ENCODE results near the gene CCDC88C. TPM values are rescaled to one million over a fixed set of nuclear protein-coding genes. Genes with fewer than 3 reads are reported as not detected.
"Not testable (repeated sequence)": the region's sequence is repeated elsewhere in the genome, so short reads cannot be mapped to it uniquely, and the experiment has no call there.

The CCDC88C gene
- total RNA-seq, 1 donor, result under 0.01 TPM

- DNase-seq (ENCODE audit: low read depth), result no peak
- TF ChIP-seq, protein P1, sequence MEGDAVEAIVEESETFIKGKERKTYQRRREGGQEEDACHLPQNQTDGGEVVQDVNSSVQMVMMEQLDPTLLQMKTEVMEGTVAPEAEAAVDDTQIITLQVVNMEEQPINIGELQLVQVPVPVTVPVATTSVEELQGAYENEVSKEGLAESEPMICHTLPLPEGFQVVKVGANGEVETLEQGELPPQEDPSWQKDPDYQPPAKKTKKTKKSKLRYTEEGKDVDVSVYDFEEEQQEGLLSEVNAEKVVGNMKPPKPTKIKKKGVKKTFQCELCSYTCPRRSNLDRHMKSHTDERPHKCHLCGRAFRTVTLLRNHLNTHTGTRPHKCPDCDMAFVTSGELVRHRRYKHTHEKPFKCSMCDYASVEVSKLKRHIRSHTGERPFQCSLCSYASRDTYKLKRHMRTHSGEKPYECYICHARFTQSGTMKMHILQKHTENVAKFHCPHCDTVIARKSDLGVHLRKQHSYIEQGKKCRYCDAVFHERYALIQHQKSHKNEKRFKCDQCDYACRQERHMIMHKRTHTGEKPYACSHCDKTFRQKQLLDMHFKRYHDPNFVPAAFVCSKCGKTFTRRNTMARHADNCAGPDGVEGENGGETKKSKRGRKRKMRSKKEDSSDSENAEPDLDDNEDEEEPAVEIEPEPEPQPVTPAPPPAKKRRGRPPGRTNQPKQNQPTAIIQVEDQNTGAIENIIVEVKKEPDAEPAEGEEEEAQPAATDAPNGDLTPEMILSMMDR (IDR thresholded peaks at IDR 0.05; ENCODE audit: insufficient read depth, low read depth, low read length), result no peak
- H3K4me3 ChIP-seq (ENCODE audit: low read depth, low read length), result no peak overlapping the region
Observed at GRCh38 chr14:91230397-91231035, 187.1 kb downstream of the CCDC88C start.

DNA sequence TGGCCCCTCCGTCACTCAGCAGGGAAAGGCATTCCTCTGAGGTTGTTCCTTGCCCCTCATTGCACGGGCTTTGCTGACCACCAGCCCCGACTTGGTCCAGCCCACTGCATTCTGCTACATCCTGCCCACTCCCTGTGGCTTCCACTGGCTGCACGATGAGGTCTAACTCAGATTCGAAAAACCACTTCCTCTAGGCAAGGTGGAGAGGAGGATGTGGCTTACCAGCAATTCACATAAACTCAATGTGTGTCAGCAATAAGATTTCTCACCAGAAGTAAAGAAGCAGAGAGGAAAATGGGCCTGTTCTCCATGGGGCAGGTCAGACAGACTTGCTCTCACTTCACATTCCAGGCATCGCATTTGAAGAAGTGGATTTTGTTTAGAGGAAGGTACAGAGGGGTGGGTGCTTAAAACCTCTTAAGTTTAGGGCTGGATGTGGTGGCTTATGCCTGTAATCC, 187.8 kb downstream of the CCDC88C start:
- TF ChIP-seq, protein P1 (IDR thresholded peaks at IDR 0.05; ENCODE audit: insufficient read depth, low read depth, low read length), result no peak
- peak; percentile 38 for DNase-seq (ENCODE audit: low read depth)
- H3K4me3 ChIP-seq (ENCODE audit: low read depth, low read length), result no peak overlapping the region

DNA sequence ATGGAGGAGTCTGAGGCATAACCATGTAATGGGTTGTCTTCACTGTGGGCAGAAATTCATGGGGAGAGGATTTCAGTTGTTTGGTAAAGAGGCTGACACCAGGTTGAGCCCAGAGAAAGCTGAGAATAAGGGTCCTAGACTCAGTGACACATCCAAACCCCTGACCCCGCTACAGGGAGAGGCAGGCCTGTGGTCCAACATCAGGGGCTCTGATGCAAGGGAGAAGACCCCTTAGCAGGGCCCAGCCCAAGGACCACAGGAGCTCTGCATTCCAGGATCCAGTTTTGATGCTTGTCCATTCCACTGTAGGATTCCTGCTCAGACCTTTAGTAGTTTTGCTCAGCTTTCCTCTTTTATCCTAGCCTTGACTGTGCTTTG, 188.6 kb downstream of the CCDC88C start:
- H3K4me3 ChIP-seq (ENCODE audit: low read depth, low read length), result no peak overlapping the region
- TF ChIP-seq, protein P1 (IDR thresholded peaks at IDR 0.05; ENCODE audit: insufficient read depth, low read depth, low read length), result no peak
- DNase-seq (ENCODE audit: low read depth), result no peak

GRCh38 chr14:91228112-91229004, 189.3 kb downstream of the CCDC88C start:
- DNase-seq (ENCODE audit: low read depth), result peak; percentile 48

DNA sequence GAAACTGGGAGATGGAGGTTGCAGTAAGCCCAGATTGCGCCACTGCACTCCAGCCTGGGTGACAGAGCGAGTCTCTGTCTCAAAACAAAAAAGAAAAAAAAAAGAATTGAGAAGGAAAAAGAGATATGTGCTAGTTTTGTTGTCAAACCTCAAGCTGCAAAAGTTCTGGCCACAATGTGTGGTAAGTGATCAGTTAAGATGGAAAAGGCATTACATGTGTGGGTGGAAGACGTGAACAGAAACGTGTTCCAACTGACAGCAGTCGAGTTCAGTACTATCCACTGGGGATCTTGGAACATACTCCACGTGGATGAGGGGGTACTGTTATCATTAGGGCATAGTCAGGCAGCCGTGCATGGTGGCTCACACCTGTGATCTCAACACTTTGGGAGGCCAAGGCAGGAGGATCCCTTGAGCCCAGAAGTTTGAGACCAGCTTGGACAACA, 190.4 kb downstream of the CCDC88C start:
- TF ChIP-seq, protein P1 (IDR thresholded peaks at IDR 0.05; ENCODE audit: insufficient read depth, low read depth, low read length), result no peak
- no peak for DNase-seq (ENCODE audit: low read depth)
- H3K4me3 ChIP-seq (ENCODE audit: low read depth, low read length), result no peak overlapping the region

More at GRCh38 chr14:91228112-91229004, 189.3 kb downstream of the CCDC88C start:
- TF ChIP-seq, protein P1 (IDR thresholded peaks at IDR 0.05; ENCODE audit: insufficient read depth, low read depth, low read length), result no peak
- no peak overlapping the region for H3K4me3 ChIP-seq (ENCODE audit: low read depth, low read length)

- not testable (repeated sequence) for DNase-seq (ENCODE audit: low read depth)
Observed at GRCh38 chr14:91226360-91226759, 191.3 kb downstream of the CCDC88C start.

DNA sequence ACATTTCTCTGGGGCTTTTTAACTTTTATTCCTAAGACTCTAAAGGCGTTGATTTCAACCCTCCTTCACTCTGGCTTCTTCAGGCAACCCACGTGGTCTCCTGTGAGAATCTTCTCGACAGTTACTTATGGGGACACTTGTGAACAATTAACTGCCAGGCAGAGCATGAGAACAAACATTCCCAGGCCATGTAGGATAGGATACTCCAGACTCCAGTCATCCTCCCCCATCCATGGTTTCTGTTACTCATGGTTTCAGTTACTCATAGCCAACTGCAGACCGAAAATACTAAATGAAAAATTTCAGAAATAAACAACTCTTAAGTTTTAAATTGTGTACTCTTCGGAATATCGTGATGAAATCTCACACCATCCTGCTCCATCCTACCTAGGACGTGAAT, 192.6 kb downstream of the CCDC88C start:
- TF ChIP-seq, protein P1 (IDR thresholded peaks at IDR 0.05; ENCODE audit: insufficient read depth, low read depth, low read length), result no peak
- no peak for DNase-seq (ENCODE audit: low read depth)
- no peak overlapping the region for H3K4me3 ChIP-seq (ENCODE audit: low read depth, low read length)

More at GRCh38 chr14:91226360-91226759, 191.3 kb downstream of the CCDC88C start:
- H3K4me3 ChIP-seq (ENCODE audit: low read depth, low read length), result not testable (repeated sequence)

Measured in fibroblast of villous mesenchyme (primary cell).